GM12878 (cell line): ENCODE data around the gene SRC. TPM values are rescaled to one million over a fixed set of nuclear protein-coding genes. Genes with fewer than 3 reads are reported as not detected.

Experiments
- ATAC-seq: fragments of 200-7000 bp; cut with Tn5 transposase; 3 replicates; pipeline ENCODE4 v1.9.1; 2020; ENCODE audit warnings: mild to moderate bottlenecking, moderate library complexity
- BruUV-seq: library from RNA; stranded (reverse); fragments of 400-500 nt; replicated peaks from 2 replicates; lab custom pipeline; 2021; lab: Mats Ljungman, UMichigan
- CTCF ChIA-PET: fragments of 300-600 bp; sonication (Branson Sonifier 250); formaldehyde crosslinking; extraction: SDS; loops from one replicate; lab custom pipeline; 2021; ENCODE audit warnings: inconsistent platforms; lab: Yijun Ruan, JAX
- POLR2A ChIA-PET: fragments of 350-600 bp; formaldehyde crosslinking; extraction: SDS; loops from one replicate; lab custom pipeline; 2021; ENCODE audit warnings: inconsistent platforms; lab: Charles Lee
- RAD21 ChIA-PET: fragments of 300-600 bp; sonication (Branson Sonifier 250); formaldehyde crosslinking; loops from one replicate; lab custom pipeline; 2023; ENCODE audit warnings: antibody characterized with exemption; ENCODE audit not compliant: unreplicated experiment; lab: Charles Lee
- SMC1A ChIA-PET: fragments of 300-600 bp; sonication (Branson Sonifier 250); formaldehyde crosslinking; loops from one replicate; lab custom pipeline; 2023; ENCODE audit not compliant: unreplicated experiment, uncharacterized antibody; lab: Charles Lee
- DNase-seq: peaks from one replicate; pipeline ENCODE4 v3.0.0-alpha.2; 2011; ENCODE audit warnings: low read depth, low spot score
- FAIRE-seq: peaks from 3 replicates; lab custom pipeline; 2011; peaks lifted over from hg19 to GRCh38; lab: Jason Lieb, UNC
- H2AFZ ChIP-seq: 2 replicates; pipeline ENCODE4 v1.6.0; 2011; ENCODE audit warnings: low read depth, low read length, control low read depth; ENCODE audit not compliant: control insufficient read depth
- H3K27ac ChIP-seq: 2 replicates; pipeline ENCODE4 v1.5.1; 2011; ENCODE audit warnings: control low read depth; ENCODE audit not compliant: control insufficient read depth, insufficient read depth
- H3K27me3 ChIP-seq, 2 experiments: replicated peaks in 1 of 2; 2 replicates each; pipeline versions ENCODE4 v1.6.0 to v1.6.1; 2011; ENCODE audit warnings: low read length in 1 of 2; ENCODE audit not compliant: control insufficient read depth in 2 of 2, insufficient read depth in 2 of 2
- H3K36me3 ChIP-seq, 2 experiments: 2 replicates each; pipeline ENCODE4 v1.5.1; 2011; ENCODE audit warnings: low read length in 1 of 2; ENCODE audit not compliant: control insufficient read depth in 2 of 2, insufficient read depth in 2 of 2
- H3K4me1 ChIP-seq: 2 replicates; pipeline ENCODE4 v1.6.1; 2011; ENCODE audit warnings: mild to moderate bottlenecking, low read length, moderate library complexity, mixed read lengths; ENCODE audit not compliant: control insufficient read depth, insufficient read depth
- H3K4me2 ChIP-seq: 2 replicates; pipeline ENCODE4 v1.6.0; 2011; ENCODE audit warnings: control low read depth; ENCODE audit not compliant: control insufficient read depth, insufficient read depth
- H3K4me3 ChIP-seq: fragments of 200-600 bp; sonication (generic); 2 replicates; pipeline ENCODE4 v1.5.1; 2016
- H3K79me2 ChIP-seq: 2 replicates; pipeline ENCODE4 v1.6.0; 2011; ENCODE audit warnings: low read length; ENCODE audit not compliant: control insufficient read depth, insufficient read depth
- H3K9ac ChIP-seq: 2 replicates; pipeline ENCODE4 v1.8.0; 2011; ENCODE audit warnings: low read length, control low read depth, mixed read lengths; ENCODE audit not compliant: control insufficient read depth, insufficient read depth
- H3K9me3 ChIP-seq: replicated peaks from 3 replicates; pipeline ENCODE4 v1.5.1; 2011; ENCODE audit warnings: mild to moderate bottlenecking, low read length; ENCODE audit not compliant: control insufficient read depth, insufficient read depth
- H4K20me1 ChIP-seq: 2 replicates; pipeline ENCODE4 v1.6.0; 2011; ENCODE audit not compliant: control insufficient read depth, insufficient read depth
- BRCA1 ChIP-seq: IDR thresholded peaks from 2 replicates; pipeline ENCODE4 v1.6.1; 2011; ENCODE audit warnings: low read depth, low read length, improper control_type of control experiment
- CHD4 ChIP-seq: fragments of 200-600 bp; sonication (generic); IDR thresholded peaks from 2 replicates; pipeline ENCODE4 v1.6.1; 2016; ENCODE audit warnings: mild to moderate bottlenecking
- FOXM1 ChIP-seq: IDR thresholded peaks from 2 replicates; pipeline ENCODE4 v1.6.1; 2012; ENCODE audit warnings: low read depth, mild to moderate bottlenecking, inconsistent platforms, low read length, moderate library complexity
- GATAD2B ChIP-seq: fragments of 450-650 bp; conservative IDR thresholded peaks from 2 replicates; pipeline ENCODE4 v1.6.1; 2017; ENCODE audit warnings: low read depth, mild to moderate bottlenecking, moderate library complexity
- IRF4 ChIP-seq: IDR thresholded peaks from 2 replicates; pipeline ENCODE4 v1.6.1; 2011; ENCODE audit warnings: low read depth, low read length
- KAT2A ChIP-seq: conservative IDR thresholded peaks from 2 replicates; pipeline ENCODE4 v1.6.1; 2011; ENCODE audit warnings: low read depth, low read length; ENCODE audit not compliant: control insufficient read depth
- MEF2B ChIP-seq: fragments of 450-650 bp; IDR thresholded peaks from 2 replicates; pipeline ENCODE4 v1.6.1; 2018; ENCODE audit warnings: mild to moderate bottlenecking, moderate library complexity; ENCODE audit not compliant: partially characterized antibody, poor library complexity, severe bottlenecking
- NFIC ChIP-seq: IDR thresholded peaks from 2 replicates; pipeline ENCODE4 v1.6.1; 2012; ENCODE audit warnings: low read depth, mild to moderate bottlenecking, inconsistent platforms, low read length, moderate library complexity
- NR2C1 ChIP-seq: fragments of 450-650 bp; IDR thresholded peaks from 2 replicates; pipeline ENCODE4 v1.6.1; 2017; ENCODE audit warnings: antibody characterized with exemption, mild to moderate bottlenecking, moderate library complexity
- PML ChIP-seq: IDR thresholded peaks from 2 replicates; pipeline ENCODE4 v1.6.1; 2012; ENCODE audit warnings: low read length, inconsistent platforms
- POLR2A ChIP-seq: IDR thresholded peaks from 2 replicates; pipeline ENCODE4 v1.6.1; 2011; ENCODE audit warnings: low read depth, mild to moderate bottlenecking, low read length
- RAD21 ChIP-seq: IDR thresholded peaks from 2 replicates; pipeline ENCODE4 v1.6.1; 2011; ENCODE audit warnings: mild to moderate bottlenecking, low read depth, low read length, moderate library complexity; ENCODE audit not compliant: insufficient read depth
- SMAD5 ChIP-seq: IDR thresholded peaks from 2 replicates; pipeline ENCODE4 v1.6.1; 2016; ENCODE audit warnings: antibody characterized with exemption, low read depth
- STAT3 ChIP-seq: IDR thresholded peaks from 2 replicates; pipeline ENCODE4 v1.6.1; 2011; ENCODE audit warnings: low read depth, low read length, improper control_type of control experiment
- WGBS: methylation state at CpG from one replicate; pipeline ENCODE4 v1.1.6; 2016; ENCODE audit warnings: low lambda C conversion rate; ENCODE audit not compliant: insufficient replicate concordance, insufficient coverage; ENCODE audit errors: missing lambda C conversion rate; 5-methylcytosine and 5-hydroxymethylcytosine counted together
- in situ Hi-C: fragments of 300-500 bp; cut with MboI; formaldehyde crosslinking; loops from 9 replicates; pipeline ENCODE4 v1.14.3; 2018; ENCODE audit warnings: mixed read lengths
- intact Hi-C: fragments of 100-400 bp; cut with micrococcal nuclease; formaldehyde crosslinking; loops from one replicate; pipeline ENCODE4 v1.14.2; 2022; ENCODE audit not compliant: unreplicated experiment
- polyA plus RNA-seq, 11 experiments: library from polyadenylated mRNA; depleted of rRNA in 4 of 11; unstranded in 6 of 11; stranded (reverse) in 5 of 11; fragments of >200 nt; fragmentation: Nextera tagmentation in 4 of 11; fragmentation: Illumina TruSeq in 1 of 11; extraction: Ambion mirVana in 4 of 11; extraction: Trizol in 1 of 11; gene quantifications; 1 replicate in 1 of 11; 2 replicates in 10 of 11; pipeline versions ENCODE4 v1.2.1 to v1.2.3, GENCODE V29; 2011 to 2016; ENCODE audit warnings: inconsistent platforms in 2 of 11, missing spikeins in 2 of 11, low read depth in 1 of 11
- total RNA-seq, 4 experiments: library from RNA; depleted of rRNA in 3 of 4; stranded (reverse); fragments of >200 nt in 3 of 4; fragmentation: Illumina TruSeq in 1 of 4; extraction: Trizol in 1 of 4; gene quantifications; 2 replicates each; pipeline versions ENCODE4 v1.2.1 to v1.2.3, GENCODE V29; 2013 to 2021
- TF ChIP-seq, protein P1 (sequence below), 3 experiments: IDR thresholded peaks in 2 of 3; conservative IDR thresholded peaks in 1 of 3; 2 replicates each; pipeline ENCODE4 v1.5.1; 2011; ENCODE audit warnings: low read depth in 3 of 3, low read length in 3 of 3, mild to moderate bottlenecking in 3 of 3, control low read depth in 2 of 3, moderate library complexity in 2 of 3, inconsistent platforms in 1 of 3, mixed read lengths in 1 of 3; ENCODE audit not compliant: control insufficient read depth in 2 of 3, insufficient read depth in 1 of 3; ENCODE audit errors: extremely low read depth in 1 of 3

SRC gene
- total and polyA plus RNA-seq, 10 of the 15 experiments (the other 5 are each of a cell fraction or from before 2014, with no cell fraction given) = 0.60 to 71.3 (median 27.2) TPM

- TF ChIP-seq CHD4 = no peak
- TF ChIP-seq STAT3 = no peak
Measured at GRCh38 chr20:37298190-37298939, 47.6 kb upstream of the SRC start (continued).

DNA sequence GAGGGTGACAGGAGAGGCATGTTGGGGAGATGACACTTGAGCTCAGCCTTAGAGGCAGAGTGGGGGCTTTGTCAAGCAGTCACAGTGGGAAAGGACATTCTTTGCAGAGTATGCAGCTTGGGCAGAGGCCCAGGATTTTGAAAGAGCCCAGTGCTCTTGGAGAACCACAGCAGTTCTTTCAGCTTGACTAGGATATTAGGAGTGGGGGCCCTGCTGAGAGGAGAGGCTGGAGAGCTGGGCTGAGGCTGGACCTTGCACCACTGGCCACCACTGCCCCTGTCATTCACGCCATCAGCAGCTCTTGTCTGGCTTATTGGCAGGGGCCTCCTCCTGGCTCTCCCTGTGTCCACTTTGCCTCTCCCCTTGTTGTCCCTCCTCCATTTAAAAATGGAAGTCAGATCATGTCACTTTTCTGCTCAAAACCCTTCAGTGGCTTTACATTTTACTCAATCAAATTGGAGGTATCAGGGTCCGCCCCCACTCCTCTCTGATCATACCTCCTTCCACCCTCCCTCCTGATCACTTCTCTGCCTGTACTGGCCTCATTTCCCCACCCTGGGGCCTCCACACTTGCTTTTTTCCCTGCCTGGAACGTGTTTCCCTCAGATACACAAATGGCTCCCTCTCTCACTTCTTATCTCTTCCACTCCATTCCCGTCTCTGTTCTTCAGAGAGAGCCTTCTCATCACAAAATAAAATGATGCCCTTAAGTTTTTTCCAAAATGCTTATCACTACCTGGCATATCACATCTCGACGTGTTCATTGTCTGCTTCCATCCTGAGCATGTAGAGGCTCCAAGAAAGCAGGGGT is 46.0 kb upstream of the SRC start:
- 85% methylated on average over 6 of the region's 6 CpGs for WGBS
- no peak for DNase-seq
- Histone ChIP-seq H3K4me3 (no peak overlapping the region), H3K4me2 (no peak overlapping the region), H4K20me1 (no peaks in the 10 kb centered on the region), H2AFZ (no peak overlapping the region), H3K36me3 (peaks cover 17 to 33% of the 10 kb centered on the region in 2 experiments)
- SMC1A ChIA-PET = interaction anchor here (0.7 to 1.3 kb wide), 2 partner anchors 16 to 52 kb away, joined by 3 to 4 read pairs; no protein-coding TSS in a partner anchor
- RAD21 ChIA-PET = no interaction called here
- intact Hi-C loops = no loop called here
- POLR2A ChIA-PET = interaction anchor here (0.9 to 1.4 kb wide), 2 partner anchors 9 to 11 kb away, joined by 3 read pairs; partner anchors contain the start of gene MANBAL
- in situ Hi-C loops = no loop called here
- no TSS peak for BruUV-seq
- no peak for TF ChIP-seq MEF2B
- no peak for TF ChIP-seq BRCA1
- TF ChIP-seq KAT2A = no peak
- no peak for TF ChIP-seq GATAD2B
- TF ChIP-seq PML = no peak
- TF ChIP-seq NFIC = no peak
- no peak for TF ChIP-seq FOXM1
- TF ChIP-seq CHD4 = no peak
- TF ChIP-seq, protein P1, sequence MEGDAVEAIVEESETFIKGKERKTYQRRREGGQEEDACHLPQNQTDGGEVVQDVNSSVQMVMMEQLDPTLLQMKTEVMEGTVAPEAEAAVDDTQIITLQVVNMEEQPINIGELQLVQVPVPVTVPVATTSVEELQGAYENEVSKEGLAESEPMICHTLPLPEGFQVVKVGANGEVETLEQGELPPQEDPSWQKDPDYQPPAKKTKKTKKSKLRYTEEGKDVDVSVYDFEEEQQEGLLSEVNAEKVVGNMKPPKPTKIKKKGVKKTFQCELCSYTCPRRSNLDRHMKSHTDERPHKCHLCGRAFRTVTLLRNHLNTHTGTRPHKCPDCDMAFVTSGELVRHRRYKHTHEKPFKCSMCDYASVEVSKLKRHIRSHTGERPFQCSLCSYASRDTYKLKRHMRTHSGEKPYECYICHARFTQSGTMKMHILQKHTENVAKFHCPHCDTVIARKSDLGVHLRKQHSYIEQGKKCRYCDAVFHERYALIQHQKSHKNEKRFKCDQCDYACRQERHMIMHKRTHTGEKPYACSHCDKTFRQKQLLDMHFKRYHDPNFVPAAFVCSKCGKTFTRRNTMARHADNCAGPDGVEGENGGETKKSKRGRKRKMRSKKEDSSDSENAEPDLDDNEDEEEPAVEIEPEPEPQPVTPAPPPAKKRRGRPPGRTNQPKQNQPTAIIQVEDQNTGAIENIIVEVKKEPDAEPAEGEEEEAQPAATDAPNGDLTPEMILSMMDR (IDR thresholded peaks at IDR 0.05 in 2 of 3, conservative IDR thresholded peaks at IDR 0.05 in 1 of 3; ENCODE audit: control insufficient read depth in 2 of 3, extremely low read depth in 1 of 3, insufficient read depth in 1 of 3, low read depth in 3 of 3, low read length in 3 of 3) = no peak
- no peak for TF ChIP-seq NR2C1
- TF ChIP-seq RAD21 = no peak
- TF ChIP-seq SMAD5 = no peak
- TF ChIP-seq IRF4 = no peak
- TF ChIP-seq POLR2A = no peak
- TF ChIP-seq, all 136 proteins: peak for 0
- Histone ChIP-seq H3K27ac (no peak overlapping the region; the same call in 1 of the 2 replicates), H3K79me2 (peaks cover 54% of the 10 kb centered on the region), H3K4me1 (peaks cover 30% of the 10 kb centered on the region), H3K27me3 (no peaks in the 10 kb centered on the region), H3K9me3 (no peaks in the 10 kb centered on the region), H3K9ac (no peak overlapping the region)
- FAIRE-seq (no peak), ATAC-seq (no peak)
- CTCF ChIA-PET = no interaction called here
